Panc1 (cell line): Measurements from ENCODE around the gene AOC2. TPM values are rescaled to one million over a fixed set of nuclear protein-coding genes. Genes with fewer than 3 reads are reported as not detected.

ENCODE experiments used
- ATAC-seq: fragments of 200-7000 bp; cut with Tn5 transposase; 2 replicates; pipeline ENCODE4 v1.9.1; 2020; ENCODE audit warnings: mild to moderate bottlenecking, moderate library complexity
- BruUV-seq: library from RNA; stranded (reverse); fragments of 400-500 nt; replicated peaks from 2 replicates; lab custom pipeline; 2021; lab: Mats Ljungman, UMichigan
- CTCF ChIA-PET: fragments of 300-600 bp; sonication (Branson Sonifier 250); formaldehyde crosslinking; loops from one replicate; lab custom pipeline; 2022; ENCODE audit warnings: antibody characterized with exemption; lab: Charles Lee
- POLR2A ChIA-PET: fragments of 300-600 bp; sonication (Branson Sonifier 250); formaldehyde crosslinking; loops from one replicate; lab custom pipeline; 2022; ENCODE audit warnings: antibody characterized with exemption; lab: Charles Lee
- DNase-seq: peaks from one replicate; pipeline ENCODE4 v3.0.0-alpha.2; 2010; ENCODE audit warnings: low read depth, low spot score
- H3K27ac ChIP-seq: 2 replicates; pipeline ENCODE4 v1.5.1; 2011; ENCODE audit warnings: mild to moderate bottlenecking, low read length, inconsistent platforms
- H3K27me3 ChIP-seq: fragments of 200-500 bp; sonication (Bioruptor generic); 2 replicates; pipeline ENCODE4 v1.6.0; 2014; ENCODE audit warnings: low read length, inconsistent platforms; ENCODE audit not compliant: control insufficient read depth, insufficient read depth
- H3K36me3 ChIP-seq: fragments of 200-500 bp; sonication (Bioruptor generic); 2 replicates; pipeline ENCODE4 v1.5.1; 2014; ENCODE audit warnings: inconsistent platforms, mild to moderate bottlenecking, low read length, moderate library complexity; ENCODE audit not compliant: control insufficient read depth, insufficient read depth
- H3K4me1 ChIP-seq: 2 replicates; pipeline ENCODE4 v1.5.1; 2011; ENCODE audit warnings: inconsistent platforms, mild to moderate bottlenecking, low read length, moderate library complexity; ENCODE audit not compliant: control insufficient read depth, insufficient read depth
- H3K4me3 ChIP-seq, 2 experiments: 2 replicates each; pipeline ENCODE4 v1.5.1; 2011 to 2012; ENCODE audit warnings: low read depth in 2 of 2, low read length in 2 of 2, mild to moderate bottlenecking in 2 of 2, inconsistent platforms in 1 of 2, moderate library complexity in 1 of 2
- H3K9me3 ChIP-seq: fragments of 200-500 bp; sonication (Bioruptor generic); 2 replicates; pipeline ENCODE4 v1.5.1; 2014; ENCODE audit warnings: low read depth, mild to moderate bottlenecking, inconsistent platforms, low read length, moderate library complexity; ENCODE audit not compliant: control insufficient read depth, insufficient read depth
- CTCF ChIP-seq: fragments of 450-650 bp; IDR thresholded peaks from 2 replicates; pipeline ENCODE4 v1.5.1; 2017; ENCODE audit warnings: mild to moderate bottlenecking
- POLR2AphosphoS5 ChIP-seq: IDR thresholded peaks from 2 replicates; pipeline ENCODE4 v1.6.1; 2012; ENCODE audit warnings: mild to moderate bottlenecking, low read depth, low read length, moderate library complexity
- REST ChIP-seq, 2 experiments: IDR thresholded peaks; 2 replicates each; pipeline ENCODE4 v1.6.1; 2011 to 2012; ENCODE audit warnings: low read depth in 2 of 2, control low read depth in 1 of 2, low read length in 1 of 2, mild to moderate bottlenecking in 1 of 2, moderate library complexity in 1 of 2; ENCODE audit not compliant: insufficient read depth in 1 of 2
- SIN3A ChIP-seq: IDR thresholded peaks from 2 replicates; pipeline ENCODE4 v1.6.1; 2012; ENCODE audit warnings: low read depth, mild to moderate bottlenecking, low read length, moderate library complexity, borderline replicate concordance; ENCODE audit not compliant: insufficient read depth
- TCF7L2 ChIP-seq: IDR thresholded peaks from 2 replicates; pipeline ENCODE4 v1.6.1; 2011; ENCODE audit warnings: mild to moderate bottlenecking, low read depth, low read length, inconsistent platforms
- in situ Hi-C: cut with HindIII; loops from 2 replicates; pipeline ENCODE4 v1.10.0; 2016; ENCODE audit warnings: low sequenced_read_pairs, low pct_unique_long_range_greater_than_20kb
- intact Hi-C: fragments of 100-400 bp; cut with micrococcal nuclease; formaldehyde crosslinking; loops from one replicate; pipeline ENCODE4 v1.10.0; 2022; ENCODE audit not compliant: unreplicated experiment
- total RNA-seq: library from RNA; stranded (reverse); gene quantifications from one replicate; pipeline ENCODE4 v1.2.1, GENCODE V29; 2021; ENCODE audit not compliant: unreplicated experiment

The AOC2 gene
- total RNA-seq, 1 experiment from 2014 or later: 0.85 TPM

GRCh38 chr17:42878924-42879595 lies 34.7 kb downstream of the AOC2 start:
- Histone ChIP-seq H3K4me3 (no peak overlapping the region), H3K36me3 (no peaks in the 10 kb centered on the region), H3K9me3 (no peaks in the 10 kb centered on the region), H3K27ac (no peak overlapping the region), H3K4me1 (no peaks in the 10 kb centered on the region), H3K27me3 (no peaks in the 10 kb centered on the region)
- TF ChIP-seq SIN3A (no peak), TCF7L2 (no peak), REST (IDR thresholded peaks at IDR 0.05; ENCODE audit: insufficient read depth in 1 of 2, low read depth in 2 of 2, low read length in 1 of 2) (no peak), CTCF (no peak), POLR2AphosphoS5 (no peak)
- POLR2A ChIA-PET: interaction anchor here (0.7 kb wide), 1 partner anchor 85 kb away, joined by 3 read pairs; the partner anchor contains the start of gene AARSD1
- no peak for ATAC-seq
- no peak for DNase-seq
- CTCF ChIA-PET: no interaction called here
- in situ Hi-C loops (no loop called here), intact Hi-C loops (no loop called here)
- BruUV-seq: no TSS peak

GRCh38 chr17:42879596-42879985 lies 35.2 kb downstream of the AOC2 start:
- TF ChIP-seq CTCF (no peak), TCF7L2 (no peak), SIN3A (no peak), REST (IDR thresholded peaks at IDR 0.05; ENCODE audit: insufficient read depth in 1 of 2, low read depth in 2 of 2, low read length in 1 of 2) (no peak), POLR2AphosphoS5 (no peak)
- intact Hi-C loops (no loop called here), in situ Hi-C loops (no loop called here)
- no peak for ATAC-seq
- H3K27ac ChIP-seq: no peak overlapping the region
- no peaks in the 10 kb centered on the region for H3K36me3 ChIP-seq
- no peak overlapping the region for H3K4me3 ChIP-seq
- no peaks in the 10 kb centered on the region for H3K27me3 ChIP-seq
- H3K4me1 ChIP-seq: no peaks in the 10 kb centered on the region
- CTCF ChIA-PET: no interaction called here
- no peaks in the 10 kb centered on the region for H3K9me3 ChIP-seq
- POLR2A ChIA-PET: interaction anchor here (0.7 kb wide), 1 partner anchor 84 kb away, joined by 3 read pairs; the partner anchor contains the start of gene AARSD1
- no TSS peak for BruUV-seq
- DNase-seq: no peak
